Astrocyte of the cerebellum (primary cell): ENCODE measurements around the gene SLC9A1.

ENCODE experiments used
- DNase-seq: peaks from one replicate; pipeline ENCODE4 v3.0.0-alpha.2; 2011; ENCODE audit warnings: low read depth
- H3K4me3 ChIP-seq: 2 replicates; pipeline ENCODE4 v1.5.1; 2011; ENCODE audit warnings: mild to moderate bottlenecking, low read depth, low read length, moderate library complexity
- in situ Hi-C: cut with HindIII; loops from 2 replicates; pipeline ENCODE4 v1.10.0; 2017; ENCODE audit warnings: low sequenced_read_pairs
- TF ChIP-seq, protein P1 (sequence below): IDR thresholded peaks from 2 replicates; pipeline ENCODE4 v1.5.1; 2012; ENCODE audit warnings: low read length, low read depth, moderate library complexity, mild to moderate bottlenecking; ENCODE audit errors: missing control alignments

Gene SLC9A1

DNA sequence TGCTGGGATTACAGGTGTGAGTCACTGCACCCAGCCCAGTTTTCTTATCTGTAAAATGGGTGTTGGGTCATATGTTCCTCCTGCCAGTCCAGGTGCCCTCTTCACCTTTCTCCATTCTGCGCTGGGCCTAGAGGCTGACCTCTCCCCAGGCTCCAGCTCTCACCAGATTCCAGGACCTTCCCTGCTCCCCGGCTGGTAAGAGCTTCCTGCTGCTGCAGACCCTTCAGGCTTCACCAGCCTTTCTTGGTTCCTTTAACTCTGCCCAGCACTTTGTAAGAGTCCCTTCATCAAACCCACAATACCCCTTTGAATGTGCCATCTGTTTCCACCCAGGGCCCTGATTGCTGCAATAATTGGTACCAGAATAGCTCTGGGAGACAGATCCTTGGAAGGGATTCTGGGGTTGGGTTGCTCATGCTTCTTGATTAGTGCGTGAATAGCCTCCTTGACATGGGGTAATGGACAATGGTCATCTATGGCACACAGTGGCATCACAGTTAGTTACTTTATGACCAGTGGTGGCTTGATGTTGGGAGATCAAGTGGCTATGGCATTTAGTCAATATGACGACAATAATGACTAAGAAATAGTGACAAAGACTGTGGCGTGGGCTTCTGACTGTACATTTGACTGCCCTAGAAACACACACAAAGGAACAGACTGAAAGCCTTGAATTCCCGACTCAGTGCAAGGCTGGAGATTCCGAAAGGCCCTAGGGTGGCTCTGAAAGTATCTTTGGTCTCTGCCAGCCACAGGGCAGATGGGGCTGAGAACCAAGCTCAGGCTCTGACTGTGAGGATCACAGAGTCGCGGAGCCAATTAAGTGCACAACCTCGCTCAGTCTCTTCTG is 67.3 kb downstream of the SLC9A1 start:
- in situ Hi-C loops, result loop anchor here (10.0 kb wide), 1 partner anchor 53 kb away; no protein-coding TSS in a partner anchor
- no peak for DNase-seq
- H3K4me3 ChIP-seq, result no peak overlapping the region
- TF ChIP-seq, protein P1, sequence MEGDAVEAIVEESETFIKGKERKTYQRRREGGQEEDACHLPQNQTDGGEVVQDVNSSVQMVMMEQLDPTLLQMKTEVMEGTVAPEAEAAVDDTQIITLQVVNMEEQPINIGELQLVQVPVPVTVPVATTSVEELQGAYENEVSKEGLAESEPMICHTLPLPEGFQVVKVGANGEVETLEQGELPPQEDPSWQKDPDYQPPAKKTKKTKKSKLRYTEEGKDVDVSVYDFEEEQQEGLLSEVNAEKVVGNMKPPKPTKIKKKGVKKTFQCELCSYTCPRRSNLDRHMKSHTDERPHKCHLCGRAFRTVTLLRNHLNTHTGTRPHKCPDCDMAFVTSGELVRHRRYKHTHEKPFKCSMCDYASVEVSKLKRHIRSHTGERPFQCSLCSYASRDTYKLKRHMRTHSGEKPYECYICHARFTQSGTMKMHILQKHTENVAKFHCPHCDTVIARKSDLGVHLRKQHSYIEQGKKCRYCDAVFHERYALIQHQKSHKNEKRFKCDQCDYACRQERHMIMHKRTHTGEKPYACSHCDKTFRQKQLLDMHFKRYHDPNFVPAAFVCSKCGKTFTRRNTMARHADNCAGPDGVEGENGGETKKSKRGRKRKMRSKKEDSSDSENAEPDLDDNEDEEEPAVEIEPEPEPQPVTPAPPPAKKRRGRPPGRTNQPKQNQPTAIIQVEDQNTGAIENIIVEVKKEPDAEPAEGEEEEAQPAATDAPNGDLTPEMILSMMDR, result no peak

DNA sequence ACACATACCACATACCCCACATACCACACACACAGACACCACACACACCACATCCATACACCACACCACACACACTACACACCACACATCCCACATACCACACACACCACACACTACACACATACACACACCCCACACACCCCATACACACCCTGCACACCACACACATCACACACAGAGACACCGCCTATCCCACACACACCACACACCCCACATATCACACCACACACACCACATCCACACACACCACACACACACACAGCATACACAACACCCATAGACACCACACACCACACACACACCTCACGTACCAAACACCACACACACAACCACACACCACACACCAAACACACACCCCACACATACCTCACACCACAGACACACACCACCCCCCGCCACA is 68.3 kb downstream of the SLC9A1 start:
- no peak overlapping the region for H3K4me3 ChIP-seq
- TF ChIP-seq, protein P1, result no peak
- in situ Hi-C loops, result loop anchor here (10.0 kb wide), 1 partner anchor 52 kb away; no protein-coding TSS in a partner anchor
- no peak for DNase-seq

DNA sequence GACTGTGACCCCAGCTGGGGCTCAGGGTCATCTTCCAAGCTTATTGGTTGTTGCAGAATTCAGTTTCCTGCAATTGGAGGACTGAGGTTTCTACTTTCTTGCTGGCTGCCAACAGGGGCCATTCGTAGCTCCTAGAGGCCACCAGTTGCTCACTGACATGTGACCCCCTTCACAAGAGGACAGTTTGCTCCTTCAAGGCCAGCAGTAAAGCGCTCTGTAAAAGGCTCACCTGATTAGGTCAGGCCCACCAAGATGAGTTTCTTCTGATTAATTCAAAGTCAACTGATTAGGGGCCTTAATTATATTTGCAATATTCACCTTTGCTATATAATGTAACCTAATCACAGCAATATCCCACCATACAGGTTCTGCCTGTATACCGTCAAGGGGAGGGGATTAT is 68.9 kb downstream of the SLC9A1 start:
- DNase-seq, result no peak
- no peak overlapping the region for H3K4me3 ChIP-seq
- in situ Hi-C loops, result loop anchor here (10.0 kb wide), 1 partner anchor 51 kb away; no protein-coding TSS in a partner anchor
- TF ChIP-seq, protein P1, result no peak

DNA sequence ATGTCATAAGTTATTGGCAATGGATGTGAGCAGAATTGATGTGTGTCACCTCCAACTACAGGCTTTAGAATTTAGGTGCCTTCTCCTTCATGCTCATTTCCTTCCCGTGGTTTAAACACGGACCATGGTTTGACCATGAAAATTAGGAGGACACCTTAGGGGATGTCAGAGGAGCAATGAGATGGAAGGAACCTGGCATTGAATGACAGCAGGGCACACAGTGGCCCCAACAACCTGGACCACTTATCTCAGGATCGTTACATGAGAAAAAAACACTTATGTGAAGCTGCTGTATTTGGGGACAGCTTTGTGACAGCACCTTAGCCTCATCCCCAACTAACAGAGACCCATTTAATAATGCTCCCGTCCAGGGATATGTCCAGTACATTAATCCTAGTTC is 70.8 kb downstream of the SLC9A1 start:
- H3K4me3 ChIP-seq, result no peak overlapping the region
- TF ChIP-seq, protein P1, result no peak
- no peak for DNase-seq
- in situ Hi-C loops, result loop anchor here (10.0 kb wide), 1 partner anchor 49 kb away; no protein-coding TSS in a partner anchor

DNA sequence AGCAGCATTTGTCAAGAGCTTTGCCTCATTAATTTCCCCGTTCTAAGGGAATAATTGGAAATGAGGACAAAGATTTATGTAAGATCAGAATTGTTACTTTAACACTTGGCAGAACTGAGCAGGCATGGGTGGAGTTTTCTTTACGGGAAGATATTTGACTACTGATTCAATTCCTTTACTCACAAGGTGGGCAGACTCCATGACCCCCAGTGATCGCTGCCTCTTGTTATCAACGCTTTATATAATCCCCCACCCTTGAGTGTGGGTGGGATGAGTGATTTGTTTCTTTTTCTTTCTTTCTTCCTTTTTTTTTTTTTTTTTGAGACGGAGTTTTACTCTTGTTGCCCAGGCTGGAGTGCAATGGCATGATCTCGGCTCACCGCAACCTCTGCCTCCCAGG is 77.0 kb downstream of the SLC9A1 start:
- no peak for DNase-seq
- TF ChIP-seq, protein P1, result no peak

DNA sequence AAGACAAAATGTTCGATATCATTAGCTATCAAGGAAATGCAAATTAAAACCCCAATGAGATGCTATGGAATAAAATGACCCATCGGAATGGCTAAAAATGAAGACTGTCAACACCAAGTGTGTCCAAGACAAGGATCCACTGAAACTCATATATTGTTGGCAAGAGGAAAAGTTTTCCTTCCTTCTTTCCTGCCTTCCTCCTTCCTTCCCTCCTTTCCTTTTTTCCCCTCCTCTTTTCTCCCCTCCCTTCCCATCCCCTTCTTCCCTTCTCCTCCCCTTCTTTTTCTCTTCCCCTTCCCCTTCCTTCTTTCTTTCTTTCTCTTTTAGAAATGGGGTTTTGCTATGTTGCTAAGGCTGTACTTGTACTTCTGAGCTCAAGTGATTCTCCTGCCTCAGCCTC is 78.1 kb downstream of the SLC9A1 start:
- TF ChIP-seq, protein P1, result no peak
- in situ Hi-C loops, result no loop called here
- no peak overlapping the region for H3K4me3 ChIP-seq
- no peak for DNase-seq

More for the DNA sequence above, 77.0 kb downstream of the SLC9A1 start:
- H3K4me3 ChIP-seq, result no peak overlapping the region
- in situ Hi-C loops, result no loop called here
